ENCODE data around the gene EVA1A.

Gene EVA1A

DNA sequence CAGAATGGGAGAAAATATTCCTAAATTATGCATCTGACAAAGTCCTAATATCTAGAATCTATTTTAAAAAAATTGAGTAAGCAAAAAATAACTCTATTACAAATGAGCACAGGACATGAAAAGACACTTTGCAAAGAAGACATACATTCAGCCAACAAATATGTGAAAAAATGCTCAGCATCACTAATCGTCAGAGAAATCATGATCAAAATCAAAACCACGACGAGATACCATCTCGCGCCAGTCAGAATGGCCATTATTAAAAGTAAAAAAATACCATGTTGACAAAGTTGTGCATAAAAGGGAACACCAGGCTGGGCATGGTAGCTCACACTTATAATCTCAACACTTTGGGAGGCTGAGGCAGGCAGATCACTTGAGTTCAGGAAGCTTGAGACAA, 63.5 kb downstream of the EVA1A start:
- no peaks in the 10 kb centered on the region for H3K9me2 ChIP-seq (replicated peaks; ENCODE audit: insufficient read depth, low read length)
- no peaks in the 10 kb centered on the region for H3K79me2 ChIP-seq (ENCODE audit: insufficient read depth, low read length)
- no peak overlapping the region for H3K27ac ChIP-seq (ENCODE audit: low read depth, low read length)
- no peaks in the 10 kb centered on the region for H3K9me3 ChIP-seq (ENCODE audit: insufficient read depth, low read length)
- no peak overlapping the region for H3K4me2 ChIP-seq (ENCODE audit: low read depth, low read length, poor library complexity, severe bottlenecking)
- no peaks in the 10 kb centered on the region for H3F3A ChIP-seq (ENCODE audit: insufficient read depth)
- no peak for TF ChIP-seq EZH2phosphoT487 (conservative IDR thresholded peaks at IDR 0.05; ENCODE audit: low read length)
- TF ChIP-seq, protein P1, sequence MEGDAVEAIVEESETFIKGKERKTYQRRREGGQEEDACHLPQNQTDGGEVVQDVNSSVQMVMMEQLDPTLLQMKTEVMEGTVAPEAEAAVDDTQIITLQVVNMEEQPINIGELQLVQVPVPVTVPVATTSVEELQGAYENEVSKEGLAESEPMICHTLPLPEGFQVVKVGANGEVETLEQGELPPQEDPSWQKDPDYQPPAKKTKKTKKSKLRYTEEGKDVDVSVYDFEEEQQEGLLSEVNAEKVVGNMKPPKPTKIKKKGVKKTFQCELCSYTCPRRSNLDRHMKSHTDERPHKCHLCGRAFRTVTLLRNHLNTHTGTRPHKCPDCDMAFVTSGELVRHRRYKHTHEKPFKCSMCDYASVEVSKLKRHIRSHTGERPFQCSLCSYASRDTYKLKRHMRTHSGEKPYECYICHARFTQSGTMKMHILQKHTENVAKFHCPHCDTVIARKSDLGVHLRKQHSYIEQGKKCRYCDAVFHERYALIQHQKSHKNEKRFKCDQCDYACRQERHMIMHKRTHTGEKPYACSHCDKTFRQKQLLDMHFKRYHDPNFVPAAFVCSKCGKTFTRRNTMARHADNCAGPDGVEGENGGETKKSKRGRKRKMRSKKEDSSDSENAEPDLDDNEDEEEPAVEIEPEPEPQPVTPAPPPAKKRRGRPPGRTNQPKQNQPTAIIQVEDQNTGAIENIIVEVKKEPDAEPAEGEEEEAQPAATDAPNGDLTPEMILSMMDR (IDR thresholded peaks at IDR 0.05; ENCODE audit: insufficient read depth, low read length, poor library complexity, severe bottlenecking): no peak
- H3K27me3 ChIP-seq (ENCODE audit: low read length): no peaks in the 10 kb centered on the region
- H3K9ac ChIP-seq (ENCODE audit: low read length): no peak overlapping the region
- H3K36me3 ChIP-seq (ENCODE audit: low read length): no peaks in the 10 kb centered on the region
- no peaks in the 10 kb centered on the region for H4K20me1 ChIP-seq (ENCODE audit: low read depth, low read length)
- H2AFZ ChIP-seq (ENCODE audit: low read depth, low read length, severe bottlenecking): no peak overlapping the region
- H3K4me3 ChIP-seq (ENCODE audit: insufficient read depth, low read length, poor library complexity, severe bottlenecking): no peak overlapping the region

DNA sequence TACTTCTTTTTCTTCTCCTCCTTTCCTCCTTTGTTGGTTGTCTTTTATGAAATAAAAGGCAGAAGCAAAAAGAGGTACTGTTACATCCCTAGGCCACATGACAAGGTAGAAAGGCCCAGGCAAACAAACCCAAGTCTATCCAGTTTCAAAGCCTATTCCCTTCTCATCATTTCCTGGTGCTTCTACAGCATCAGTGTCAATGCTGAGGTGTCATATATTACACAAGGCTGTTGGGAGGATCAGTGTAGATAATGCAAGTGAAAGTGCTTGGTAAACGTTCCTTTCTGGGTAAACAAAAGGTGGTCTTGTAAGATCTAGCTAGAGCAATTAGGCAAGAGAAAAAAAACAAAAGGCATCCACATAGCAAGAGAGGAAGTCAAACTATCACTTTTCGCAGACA, 64.9 kb downstream of the EVA1A start:
- Histone ChIP-seq H2AFZ (ENCODE audit: low read depth, low read length, severe bottlenecking) (no peak overlapping the region), H3K27me3 (ENCODE audit: low read length) (no peaks in the 10 kb centered on the region), H3K27ac (ENCODE audit: low read depth, low read length) (no peak overlapping the region), H3K9me2 (replicated peaks; ENCODE audit: insufficient read depth, low read length) (no peaks in the 10 kb centered on the region), H3K79me2 (ENCODE audit: insufficient read depth, low read length) (no peaks in the 10 kb centered on the region), H3F3A (ENCODE audit: insufficient read depth) (no peaks in the 10 kb centered on the region), H3K36me3 (ENCODE audit: low read length) (no peaks in the 10 kb centered on the region), H3K9ac (ENCODE audit: low read length) (no peak overlapping the region), H4K20me1 (ENCODE audit: low read depth, low read length) (no peaks in the 10 kb centered on the region), H3K4me2 (ENCODE audit: low read depth, low read length, poor library complexity, severe bottlenecking) (no peak overlapping the region), H3K9me3 (ENCODE audit: insufficient read depth, low read length) (no peaks in the 10 kb centered on the region), H3K4me3 (ENCODE audit: insufficient read depth, low read length, poor library complexity, severe bottlenecking) (no peak overlapping the region)
- TF ChIP-seq, protein P1 (IDR thresholded peaks at IDR 0.05; ENCODE audit: insufficient read depth, low read length, poor library complexity, severe bottlenecking): no peak
- TF ChIP-seq EZH2phosphoT487 (conservative IDR thresholded peaks at IDR 0.05; ENCODE audit: low read length): no peak

DNA sequence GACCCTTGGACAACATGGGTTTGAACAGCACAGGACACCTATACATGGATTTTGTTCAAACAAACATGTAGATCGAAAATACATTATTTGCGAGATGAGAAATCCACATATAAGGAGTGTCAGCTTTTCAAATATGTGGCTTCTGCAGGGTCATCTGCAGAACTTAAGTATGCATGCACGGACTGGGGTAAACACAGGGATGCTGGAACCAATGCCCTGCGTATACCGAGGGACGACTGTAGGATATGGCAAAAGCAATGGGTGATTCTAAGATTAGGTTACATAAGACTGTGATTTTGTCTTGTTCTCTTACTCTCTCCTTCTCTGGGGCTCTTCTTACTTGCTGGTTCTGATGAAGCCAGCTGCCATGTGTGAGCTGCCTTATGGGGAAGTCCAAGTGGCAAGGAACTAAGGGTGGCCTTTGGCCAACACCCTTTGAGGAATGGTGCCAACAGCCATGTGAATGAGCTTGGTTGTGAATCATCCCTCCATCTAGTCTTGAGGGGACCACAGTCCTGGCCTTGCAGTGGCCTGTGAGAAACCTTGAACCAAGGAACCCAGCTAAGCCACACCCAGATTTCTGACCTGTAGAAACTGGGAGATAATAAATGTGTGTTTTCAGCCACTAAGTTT, 66.5 kb downstream of the EVA1A start:
- no peaks in the 10 kb centered on the region for H3K9me2 ChIP-seq (replicated peaks; ENCODE audit: insufficient read depth, low read length)

DNA sequence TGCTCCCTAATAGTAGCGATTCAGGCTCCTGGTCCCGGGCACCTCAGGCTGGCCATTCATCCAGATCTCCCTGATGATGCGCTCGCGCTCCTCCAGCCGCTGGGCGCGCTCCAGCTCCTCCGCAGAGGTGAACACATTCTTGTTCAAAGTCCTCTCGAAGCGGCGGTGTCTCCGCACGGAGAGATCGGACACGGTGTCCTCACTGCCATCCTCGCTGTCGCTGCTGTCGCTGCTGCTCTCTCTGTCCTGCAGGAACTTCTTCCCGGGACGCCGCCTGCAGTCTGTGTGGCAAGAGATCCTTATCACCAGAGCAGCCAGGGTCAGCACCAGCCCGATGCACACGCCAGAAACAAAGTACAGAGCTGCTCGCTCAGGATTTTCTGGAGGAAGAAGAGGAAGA, 67.5 kb downstream of the EVA1A start:
- no peak overlapping the region for H3K27ac ChIP-seq (ENCODE audit: low read depth, low read length)
- H3K9me3 ChIP-seq (ENCODE audit: insufficient read depth, low read length): no peaks in the 10 kb centered on the region
- no peaks in the 10 kb centered on the region for H3K36me3 ChIP-seq (ENCODE audit: low read length)
- H3K79me2 ChIP-seq (ENCODE audit: insufficient read depth, low read length): no peaks in the 10 kb centered on the region
- H3K27me3 ChIP-seq (ENCODE audit: low read length): no peaks in the 10 kb centered on the region
- no peaks in the 10 kb centered on the region for H4K20me1 ChIP-seq (ENCODE audit: low read depth, low read length)
- no peaks in the 10 kb centered on the region for H3F3A ChIP-seq (ENCODE audit: insufficient read depth)
- H3K4me2 ChIP-seq (ENCODE audit: low read depth, low read length, poor library complexity, severe bottlenecking): no peak overlapping the region
- TF ChIP-seq EZH2phosphoT487 (conservative IDR thresholded peaks at IDR 0.05; ENCODE audit: low read length): no peak
- TF ChIP-seq, protein P1 (IDR thresholded peaks at IDR 0.05; ENCODE audit: insufficient read depth, low read length, poor library complexity, severe bottlenecking): no peak
- H3K9ac ChIP-seq (ENCODE audit: low read length): no peak overlapping the region
- H3K4me3 ChIP-seq (ENCODE audit: insufficient read depth, low read length, poor library complexity, severe bottlenecking): no peak overlapping the region
- no peak overlapping the region for H2AFZ ChIP-seq (ENCODE audit: low read depth, low read length, severe bottlenecking)
- no peaks in the 10 kb centered on the region for H3K9me2 ChIP-seq (replicated peaks; ENCODE audit: insufficient read depth, low read length)

More for the DNA sequence above, 66.5 kb downstream of the EVA1A start:
- no peaks in the 10 kb centered on the region for H3F3A ChIP-seq (ENCODE audit: insufficient read depth)
- H3K4me3 ChIP-seq (ENCODE audit: insufficient read depth, low read length, poor library complexity, severe bottlenecking): no peak overlapping the region
- no peaks in the 10 kb centered on the region for H3K79me2 ChIP-seq (ENCODE audit: insufficient read depth, low read length)
- H4K20me1 ChIP-seq (ENCODE audit: low read depth, low read length): no peaks in the 10 kb centered on the region
- H3K4me2 ChIP-seq (ENCODE audit: low read depth, low read length, poor library complexity, severe bottlenecking): no peak overlapping the region
- no peaks in the 10 kb centered on the region for H3K36me3 ChIP-seq (ENCODE audit: low read length)
- H3K27ac ChIP-seq (ENCODE audit: low read depth, low read length): no peak overlapping the region
- no peak overlapping the region for H2AFZ ChIP-seq (ENCODE audit: low read depth, low read length, severe bottlenecking)
- H3K27me3 ChIP-seq (ENCODE audit: low read length): no peaks in the 10 kb centered on the region
- no peak overlapping the region for H3K9ac ChIP-seq (ENCODE audit: low read length)
- no peaks in the 10 kb centered on the region for H3K9me3 ChIP-seq (ENCODE audit: insufficient read depth, low read length)
- no peak for TF ChIP-seq EZH2phosphoT487 (conservative IDR thresholded peaks at IDR 0.05; ENCODE audit: low read length)
